Fibroblast of the conjunctiva (primary cell): ENCODE data around the gene ITSN2.
A peak's percentile ranks its signal among the peaks of the same experiment; 100 is the strongest.

ENCODE experiments used
- DNase-seq: peaks from one replicate; pipeline ENCODE4 v3.0.0-alpha.2; 2010; ENCODE audit warnings: low read depth

ITSN2 gene

GRCh38 chr2:24332791-24333540, 27.4 kb downstream of the ITSN2 start:
- no peak for DNase-seq

GRCh38 chr2:24330161-24330560, 30.2 kb downstream of the ITSN2 start:
- no peak for DNase-seq

- DNase-seq, result no peak
Measured at GRCh38 chr2:24329700-24330099, 30.6 kb downstream of the ITSN2 start.

- DNase-seq, result no peak
Measured at GRCh38 chr2:24328010-24328409, 32.3 kb downstream of the ITSN2 start.

- no peak for DNase-seq
Measured at GRCh38 chr2:24317491-24317920, 42.8 kb downstream of the ITSN2 start.

- no peak for DNase-seq
Measured at GRCh38 chr2:24315669-24316068, 44.7 kb downstream of the ITSN2 start.

GRCh38 chr2:24313744-24314632, 46.3 kb downstream of the ITSN2 start:
- no peak for DNase-seq

- DNase-seq, result no peak
Measured at GRCh38 chr2:24307961-24308360, 52.4 kb downstream of the ITSN2 start.

GRCh38 chr2:24304631-24305030, 55.7 kb downstream of the ITSN2 start:
- peak; percentile 8 for DNase-seq

- peak; percentile 88 for DNase-seq
Measured at GRCh38 chr2:24304098-24304497, 56.2 kb downstream of the ITSN2 start.

GRCh38 chr2:24301599-24301998, 58.7 kb downstream of the ITSN2 start:
- DNase-seq, result no peak

- no peak for DNase-seq
Measured at GRCh38 chr2:24297663-24298062, 62.7 kb downstream of the ITSN2 start.

- no peak for DNase-seq
Measured at GRCh38 chr2:24287171-24287570, 73.2 kb downstream of the ITSN2 start.

- no peak for DNase-seq
Measured at GRCh38 chr2:24285484-24286152, 74.7 kb downstream of the ITSN2 start.

GRCh38 chr2:24280645-24281044, 79.7 kb downstream of the ITSN2 start:
- DNase-seq, result no peak

- DNase-seq, result no peak
Measured at GRCh38 chr2:24280161-24280560, 80.2 kb downstream of the ITSN2 start.

GRCh38 chr2:24276349-24276899, 83.9 kb downstream of the ITSN2 start:
- DNase-seq, result no peak

- DNase-seq, result no peak
Measured at GRCh38 chr2:24274809-24275208, 85.5 kb downstream of the ITSN2 start.

GRCh38 chr2:24273598-24273997, 86.7 kb downstream of the ITSN2 start:
- no peak for DNase-seq

GRCh38 chr2:24272907-24273306, 87.4 kb downstream of the ITSN2 start:
- DNase-seq, result no peak

- DNase-seq, result no peak
Measured at GRCh38 chr2:24272161-24272802, 88.1 kb downstream of the ITSN2 start.

GRCh38 chr2:24269265-24269664, 91.1 kb downstream of the ITSN2 start:
- DNase-seq, result no peak
